Sigmoid colon (tissue), 4 donors: Measurements from ENCODE around the gene IKZF1.

Experiments
- CTCF ChIP-seq, 4 experiments: fragments of 450-650 bp in 3 of 4; fragments of 200-600 bp in 1 of 4; IDR thresholded peaks; one replicate each; pipeline ENCODE4 v1.5.1; 2016 to 2019; ENCODE audit warnings: antibody characterized with exemption in 4 of 4, mild to moderate bottlenecking in 3 of 4, moderate library complexity in 2 of 4
- EP300 ChIP-seq, 4 donors: sonication (generic); formaldehyde crosslinking; IDR thresholded peaks; one replicate each; pipeline ENCODE4 v1.6.1; 2017; ENCODE audit warnings: antibody characterized with exemption in 4 of 4

- TF ChIP-seq CTCF (IDR thresholded peaks at IDR 0.05) (no peak), EP300 (IDR thresholded peaks at IDR 0.05) (no peak)
Measured at GRCh38 chr7:50356212-50356944, 51.9 kb downstream of the IKZF1 start.
